ENCODE results near the gene VWA8.
A peak's percentile ranks its signal among the peaks of the same experiment; 100 is the strongest.

VWA8 gene

GRCh38 chr13:41960211-41960636 lies 685 bp downstream of the VWA8 start:
- Histone ChIP-seq H2AFZ (ENCODE audit: low read depth) (peak overlapping the region; percentile 75; the same call in 1 of the 2 replicates), H3K4me3 (IDR thresholded peaks at IDR 0.05; ENCODE audit: insufficient read depth, low read depth, low read length) (no peak overlapping the region), H3K36me3 (ENCODE audit: insufficient read depth) (no peaks in the 10 kb centered on the region), H3K27ac (peak overlapping the region; percentile 65; the same call in 1 of the 2 replicates), H3K79me2 (ENCODE audit: insufficient read depth, low read depth) (peaks cover 41% of the 10 kb centered on the region), H3K4me2 (peak overlapping the region; percentile 81), H3K27me3 (ENCODE audit: insufficient read depth, low read depth) (no peaks in the 10 kb centered on the region), H3K4me1 (ENCODE audit: low read depth, poor library complexity, severe bottlenecking) (peaks cover 55% of the 10 kb centered on the region), H4K20me1 (ENCODE audit: insufficient read depth) (no peaks in the 10 kb centered on the region), H3K9ac (peak overlapping the region; percentile 80)
- no peak for TF ChIP-seq CTCF (conservative IDR thresholded peaks at IDR 0.05; ENCODE audit: low read depth, low read length)

GRCh38 chr13:41956272-41956671 lies 4.6 kb downstream of the VWA8 start:
- H4K20me1 ChIP-seq (ENCODE audit: insufficient read depth) = no peaks in the 10 kb centered on the region
- no peak overlapping the region for H3K9ac ChIP-seq
- peaks cover 60% of the 10 kb centered on the region for H3K79me2 ChIP-seq (ENCODE audit: insufficient read depth, low read depth)
- peak overlapping the region; percentile 39; the same call in 1 of the 2 replicates for H3K4me2 ChIP-seq
- no peaks in the 10 kb centered on the region for H3K36me3 ChIP-seq (ENCODE audit: insufficient read depth)
- H3K4me1 ChIP-seq (ENCODE audit: low read depth, poor library complexity, severe bottlenecking) = peaks cover 46% of the 10 kb centered on the region
- H2AFZ ChIP-seq (ENCODE audit: low read depth) = no peak overlapping the region
- H3K27ac ChIP-seq = no peak overlapping the region
- no peak overlapping the region for H3K4me3 ChIP-seq (IDR thresholded peaks at IDR 0.05; ENCODE audit: insufficient read depth, low read depth, low read length)
- no peak for TF ChIP-seq CTCF (conservative IDR thresholded peaks at IDR 0.05; ENCODE audit: low read depth, low read length)
- no peaks in the 10 kb centered on the region for H3K27me3 ChIP-seq (ENCODE audit: insufficient read depth, low read depth)

GRCh38 chr13:41955605-41956004 lies 5.3 kb downstream of the VWA8 start:
- Histone ChIP-seq H3K36me3 (ENCODE audit: insufficient read depth) (no peaks in the 10 kb centered on the region), H4K20me1 (ENCODE audit: insufficient read depth) (no peaks in the 10 kb centered on the region), H3K4me2 (peak overlapping the region; percentile 39; the same call in 1 of the 2 replicates), H3K4me3 (IDR thresholded peaks at IDR 0.05; ENCODE audit: insufficient read depth, low read depth, low read length) (no peak overlapping the region), H3K27me3 (ENCODE audit: insufficient read depth, low read depth) (no peaks in the 10 kb centered on the region), H3K9ac (no peak overlapping the region), H3K27ac (no peak overlapping the region), H3K79me2 (ENCODE audit: insufficient read depth, low read depth) (peaks cover 60% of the 10 kb centered on the region), H3K4me1 (ENCODE audit: low read depth, poor library complexity, severe bottlenecking) (peaks cover 46% of the 10 kb centered on the region), H2AFZ (ENCODE audit: low read depth) (no peak overlapping the region)
- no peak for TF ChIP-seq CTCF (conservative IDR thresholded peaks at IDR 0.05; ENCODE audit: low read depth, low read length)

GRCh38 chr13:41954226-41954625 lies 6.7 kb downstream of the VWA8 start:
- Histone ChIP-seq H3K4me3 (IDR thresholded peaks at IDR 0.05; ENCODE audit: insufficient read depth, low read depth, low read length) (no peak overlapping the region), H4K20me1 (ENCODE audit: insufficient read depth) (no peaks in the 10 kb centered on the region), H3K27me3 (ENCODE audit: insufficient read depth, low read depth) (no peaks in the 10 kb centered on the region), H2AFZ (ENCODE audit: low read depth) (no peak overlapping the region), H3K36me3 (ENCODE audit: insufficient read depth) (no peaks in the 10 kb centered on the region), H3K27ac (no peak overlapping the region), H3K9ac (no peak overlapping the region), H3K4me1 (ENCODE audit: low read depth, poor library complexity, severe bottlenecking) (peaks cover 38% of the 10 kb centered on the region), H3K79me2 (ENCODE audit: insufficient read depth, low read depth) (peaks cover 46% of the 10 kb centered on the region; the same call in 1 of the 2 replicates), H3K4me2 (no peak overlapping the region)
- no peak for TF ChIP-seq CTCF (conservative IDR thresholded peaks at IDR 0.05; ENCODE audit: low read depth, low read length)

All from KMS-11 (cell line).